22Rv1 (cell line): Measurements from ENCODE around the gene GALNTL6.

ENCODE experiments used
- ZFX ChIP-seq: fragments of 450-650 bp; IDR thresholded peaks from 2 replicates; pipeline ENCODE4 v1.6.1; 2017; ENCODE audit warnings: antibody characterized with exemption, borderline replicate concordance
- TF ChIP-seq, protein P1 (sequence below): fragments of 450-650 bp; IDR thresholded peaks from 2 replicates; pipeline ENCODE4 v1.5.1; 2017; ENCODE audit warnings: mild to moderate bottlenecking

DNA sequence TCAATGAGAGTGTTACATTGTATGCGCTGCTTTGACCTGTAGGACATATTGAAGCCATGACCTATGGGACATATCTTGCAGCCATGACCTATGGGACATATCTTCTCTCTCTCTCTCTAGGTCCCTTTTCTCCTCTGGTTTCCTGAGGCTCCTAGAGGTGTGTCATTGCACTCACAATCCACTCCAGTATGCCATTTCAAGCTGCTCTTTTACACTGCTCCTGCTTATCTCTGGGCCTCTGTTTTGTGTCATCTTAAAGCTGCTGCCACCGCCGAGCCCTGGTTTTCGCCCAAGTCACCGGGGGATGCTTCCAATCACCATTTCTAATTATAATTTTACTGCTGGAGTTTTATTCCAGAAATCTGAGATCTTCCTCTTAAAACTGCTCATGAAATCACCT, 336.1 kb downstream of the GALNTL6 start:
- TF ChIP-seq, protein P1, sequence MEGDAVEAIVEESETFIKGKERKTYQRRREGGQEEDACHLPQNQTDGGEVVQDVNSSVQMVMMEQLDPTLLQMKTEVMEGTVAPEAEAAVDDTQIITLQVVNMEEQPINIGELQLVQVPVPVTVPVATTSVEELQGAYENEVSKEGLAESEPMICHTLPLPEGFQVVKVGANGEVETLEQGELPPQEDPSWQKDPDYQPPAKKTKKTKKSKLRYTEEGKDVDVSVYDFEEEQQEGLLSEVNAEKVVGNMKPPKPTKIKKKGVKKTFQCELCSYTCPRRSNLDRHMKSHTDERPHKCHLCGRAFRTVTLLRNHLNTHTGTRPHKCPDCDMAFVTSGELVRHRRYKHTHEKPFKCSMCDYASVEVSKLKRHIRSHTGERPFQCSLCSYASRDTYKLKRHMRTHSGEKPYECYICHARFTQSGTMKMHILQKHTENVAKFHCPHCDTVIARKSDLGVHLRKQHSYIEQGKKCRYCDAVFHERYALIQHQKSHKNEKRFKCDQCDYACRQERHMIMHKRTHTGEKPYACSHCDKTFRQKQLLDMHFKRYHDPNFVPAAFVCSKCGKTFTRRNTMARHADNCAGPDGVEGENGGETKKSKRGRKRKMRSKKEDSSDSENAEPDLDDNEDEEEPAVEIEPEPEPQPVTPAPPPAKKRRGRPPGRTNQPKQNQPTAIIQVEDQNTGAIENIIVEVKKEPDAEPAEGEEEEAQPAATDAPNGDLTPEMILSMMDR, result no peak
- TF ChIP-seq ZFX, result no peak
